ENCODE data around the gene LRCOL1.

GRCh38 chr12:132583736-132584135 lies 26.6 kb downstream of the LRCOL1 start:
- TF ChIP-seq ASH2L (IDR thresholded peaks at IDR 0.05; ENCODE audit: insufficient read length, low read depth, low read length) (no peak), FOSL2 (CRISPR knock-in tag; IDR thresholded peaks at IDR 0.05) (no peak), HCFC1 (IDR thresholded peaks at IDR 0.05; ENCODE audit: low read depth, low read length) (no peak), ZNF747 (CRISPR knock-in tag; IDR thresholded peaks at IDR 0.05; ENCODE audit: borderline replicate concordance) (no peak), KLF15 (CRISPR knock-in tag; IDR thresholded peaks at IDR 0.05; ENCODE audit: borderline replicate concordance) (no peak), EED (CRISPR knock-in tag; IDR thresholded peaks at IDR 0.05) (no peak), CREM (IDR thresholded peaks at IDR 0.05) (no peak), CREM (CRISPR knock-in tag; IDR thresholded peaks at IDR 0.05) (no peak), CTCF (CRISPR knock-in tag; IDR thresholded peaks at IDR 0.05) (no peak), SMARCC2 (IDR thresholded peaks at IDR 0.05) (no peak), ZNF33B (CRISPR knock-in tag; IDR thresholded peaks at IDR 0.05) (no peak), ZMYM2 (CRISPR knock-in tag; IDR thresholded peaks at IDR 0.05) (no peak)

Measured in HepG2 (cell line).